DMS79 (cell line): ENCODE results near the gene CASR.

ENCODE experiments used
- DNase-seq: peaks from one replicate; lab custom pipeline; 2025; lab: John Stamatoyannopoulos, UW

The CASR gene

DNA sequence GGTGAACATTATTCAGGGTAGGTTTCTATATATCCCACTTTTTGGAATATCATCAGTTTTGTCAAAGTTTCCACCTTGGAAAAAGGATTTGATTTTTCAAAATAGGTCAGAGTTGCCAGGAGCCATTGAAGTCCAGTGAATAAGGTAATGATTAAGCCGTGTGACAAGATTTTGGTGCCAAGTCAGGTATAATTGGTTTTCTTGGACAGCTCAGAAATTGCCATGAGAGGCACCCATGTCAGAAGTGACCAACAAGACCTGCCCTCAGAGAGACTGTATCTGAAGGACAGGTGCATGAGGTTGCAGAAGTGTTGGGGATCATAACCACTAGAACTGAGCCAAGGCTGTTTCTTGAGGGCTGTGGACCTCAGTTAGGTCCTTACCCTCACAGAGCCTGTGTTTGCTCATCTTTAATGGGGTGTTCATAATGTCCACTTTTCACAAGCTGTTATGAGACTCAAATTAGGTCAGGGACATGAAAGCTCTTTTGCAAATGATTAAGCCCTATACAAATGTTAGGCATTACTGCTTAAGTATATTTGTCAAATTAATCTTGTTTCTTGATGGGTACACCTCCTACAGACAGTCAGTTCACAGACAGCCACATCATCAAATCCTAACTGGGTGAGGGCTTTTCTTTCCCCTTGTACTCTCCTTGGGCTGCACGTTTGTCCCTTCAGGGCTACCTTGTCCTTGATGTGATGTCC lies 32.3 kb downstream of the CASR start:
- DNase-seq: peak; percentile 89

DNA sequence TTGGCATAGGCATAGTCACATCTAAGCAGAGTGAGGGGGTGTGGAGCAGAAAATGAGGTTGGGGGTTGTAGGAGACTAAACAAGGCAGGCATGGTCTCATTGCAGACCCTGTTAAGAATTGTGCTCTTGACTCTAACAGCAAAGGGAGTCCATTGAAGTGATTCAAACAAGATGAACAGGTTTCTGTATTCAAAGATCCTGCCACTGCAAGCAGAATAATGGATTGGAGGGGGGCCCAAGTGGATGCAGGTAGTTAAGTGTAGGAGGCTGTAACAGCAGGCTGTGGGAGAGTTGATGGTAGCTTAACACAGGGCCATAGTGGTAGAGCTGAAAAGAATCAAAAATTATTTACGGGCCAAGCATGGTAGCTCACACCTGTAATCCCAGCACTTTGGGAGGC lies 34.4 kb downstream of the CASR start:
- peak; percentile 81 for DNase-seq

DNA sequence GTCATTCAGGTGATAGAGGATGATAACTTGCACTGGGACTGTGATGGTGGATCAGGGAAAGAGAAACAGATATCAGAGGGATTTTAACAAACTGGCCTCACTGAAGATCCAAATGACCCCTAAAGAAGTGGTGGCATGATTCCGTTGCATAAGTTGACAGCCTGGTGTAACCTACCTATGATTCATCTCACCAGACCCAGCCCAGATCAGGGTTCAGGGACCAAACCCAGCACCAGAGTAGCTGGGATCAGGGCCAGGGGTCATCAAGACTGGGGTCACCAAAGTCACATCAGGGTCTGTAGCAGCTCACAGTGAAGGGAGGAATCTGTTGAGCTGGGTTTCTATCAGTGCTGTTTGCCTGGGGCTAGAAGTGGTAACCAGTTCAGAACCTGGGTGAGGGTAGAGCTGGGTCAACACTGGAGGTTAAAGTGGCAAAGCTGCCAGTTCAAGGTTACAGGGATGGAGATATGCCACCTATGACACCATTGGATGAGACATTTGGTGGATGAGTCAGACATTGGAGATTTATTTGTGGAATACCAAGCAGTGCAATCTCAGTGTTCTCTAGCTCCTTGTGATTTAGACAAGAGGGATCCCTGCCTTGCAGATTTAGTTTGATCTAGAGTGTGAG lies 35.9 kb downstream of the CASR start:
- no peak for DNase-seq

DNA sequence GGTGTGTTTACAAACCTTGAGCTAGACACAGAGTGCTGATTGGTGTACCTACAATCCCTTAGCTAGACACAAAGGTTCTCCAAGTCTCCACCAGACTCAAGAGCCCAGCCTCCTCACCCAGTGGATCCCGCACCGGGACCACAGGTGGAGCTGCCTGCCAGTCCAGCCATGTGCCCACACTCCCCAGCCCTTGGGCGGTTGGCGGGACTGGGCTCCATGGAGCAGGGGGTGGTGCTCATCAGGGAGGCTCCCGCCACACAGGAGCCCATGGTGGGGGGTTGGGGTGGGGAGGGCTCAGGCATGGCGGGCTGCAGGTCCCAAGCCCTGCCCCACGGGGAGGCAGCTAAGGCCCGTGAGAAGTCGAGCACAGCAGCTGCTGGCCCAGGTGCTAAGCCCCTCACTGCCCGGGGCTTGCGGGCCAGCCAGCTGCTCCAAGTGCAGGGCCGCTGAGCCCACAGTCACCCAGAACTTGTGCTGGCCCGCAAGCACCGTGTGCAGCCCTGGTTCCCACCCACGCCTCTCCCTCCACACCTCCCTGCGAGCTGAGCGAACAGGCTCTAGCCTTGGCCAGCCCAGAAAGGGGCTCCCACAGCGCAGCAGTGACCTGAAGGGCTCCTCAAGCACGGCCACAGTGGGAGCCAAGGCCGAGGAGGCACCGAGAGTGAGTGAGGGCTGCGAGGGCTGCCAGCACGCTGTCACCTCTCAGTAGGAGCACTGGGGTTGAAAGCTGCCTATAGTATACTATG lies 43.7 kb downstream of the CASR start:
- no peak for DNase-seq

DNA sequence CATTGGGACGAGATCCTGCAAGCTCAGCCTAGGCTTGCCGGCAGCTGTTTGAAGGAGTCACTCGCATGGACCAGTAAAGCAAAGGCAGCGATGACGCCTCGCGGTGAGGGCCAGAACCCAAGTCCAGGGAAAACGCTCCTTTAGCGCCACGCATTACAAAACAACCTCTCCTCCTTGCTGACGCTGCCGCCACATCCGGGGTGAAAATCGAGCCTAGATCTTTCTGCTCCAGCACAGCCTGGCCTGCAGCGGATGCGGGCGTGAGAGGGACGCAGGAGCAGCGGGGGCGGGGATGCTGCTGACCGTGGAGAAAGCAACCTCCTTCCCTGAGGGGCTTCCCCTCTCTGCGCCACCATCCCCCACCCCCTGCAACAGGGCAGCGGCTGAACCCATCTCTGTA lies 46.7 kb downstream of the CASR start:
- DNase-seq: no peak

DNA sequence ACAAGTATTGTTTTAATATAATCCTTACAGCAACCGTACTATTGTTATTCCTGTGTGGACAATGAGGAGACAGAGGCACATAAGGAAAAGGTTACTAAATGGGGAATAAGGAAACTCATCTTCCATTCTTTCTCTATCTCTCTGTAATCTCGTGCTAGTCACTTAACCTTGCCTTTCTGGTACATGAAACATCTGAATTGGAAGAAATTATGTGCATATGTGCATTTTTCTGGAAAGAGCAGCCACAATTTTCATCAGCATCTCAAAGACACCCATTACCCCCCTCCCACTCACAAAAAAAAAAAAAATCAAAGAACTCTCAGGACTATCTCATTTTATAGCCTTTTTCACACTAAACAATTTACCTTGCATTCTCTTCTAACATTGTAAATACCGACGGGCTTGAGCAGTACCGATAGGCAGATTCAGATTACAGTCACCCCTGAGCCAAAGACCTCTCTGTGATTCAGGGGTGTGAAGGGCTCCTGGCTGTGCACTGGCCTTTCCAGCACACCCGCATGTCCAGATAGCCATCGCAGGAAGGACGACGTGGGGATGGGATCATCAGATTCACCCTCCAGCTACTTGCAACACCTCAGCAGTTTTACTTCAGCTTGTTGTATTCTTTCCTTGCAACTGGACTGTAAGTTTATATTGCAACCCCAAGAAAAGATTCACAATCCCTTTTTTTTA lies 48.1 kb downstream of the CASR start:
- no peak for DNase-seq

DNA sequence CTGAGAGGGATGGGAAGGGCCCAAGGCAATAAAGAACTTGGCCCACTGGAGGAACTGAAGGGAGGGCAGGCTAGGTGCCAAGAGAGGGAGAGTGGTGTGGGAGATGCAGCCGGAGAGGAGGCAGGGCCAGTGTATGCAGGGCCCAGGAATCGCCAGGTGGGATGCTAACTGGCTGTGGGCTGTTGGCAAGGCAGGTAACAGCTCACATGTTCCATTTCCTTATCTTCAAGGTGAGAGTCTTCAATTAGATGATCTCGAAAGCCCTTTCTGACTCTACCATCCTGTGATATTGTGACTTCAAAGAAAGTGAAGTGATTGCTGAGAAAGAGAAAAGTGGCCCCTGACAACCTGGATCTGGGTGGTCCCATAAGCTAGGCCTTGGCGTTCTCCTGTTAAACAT lies 49.0 kb downstream of the CASR start:
- DNase-seq: no peak

DNA sequence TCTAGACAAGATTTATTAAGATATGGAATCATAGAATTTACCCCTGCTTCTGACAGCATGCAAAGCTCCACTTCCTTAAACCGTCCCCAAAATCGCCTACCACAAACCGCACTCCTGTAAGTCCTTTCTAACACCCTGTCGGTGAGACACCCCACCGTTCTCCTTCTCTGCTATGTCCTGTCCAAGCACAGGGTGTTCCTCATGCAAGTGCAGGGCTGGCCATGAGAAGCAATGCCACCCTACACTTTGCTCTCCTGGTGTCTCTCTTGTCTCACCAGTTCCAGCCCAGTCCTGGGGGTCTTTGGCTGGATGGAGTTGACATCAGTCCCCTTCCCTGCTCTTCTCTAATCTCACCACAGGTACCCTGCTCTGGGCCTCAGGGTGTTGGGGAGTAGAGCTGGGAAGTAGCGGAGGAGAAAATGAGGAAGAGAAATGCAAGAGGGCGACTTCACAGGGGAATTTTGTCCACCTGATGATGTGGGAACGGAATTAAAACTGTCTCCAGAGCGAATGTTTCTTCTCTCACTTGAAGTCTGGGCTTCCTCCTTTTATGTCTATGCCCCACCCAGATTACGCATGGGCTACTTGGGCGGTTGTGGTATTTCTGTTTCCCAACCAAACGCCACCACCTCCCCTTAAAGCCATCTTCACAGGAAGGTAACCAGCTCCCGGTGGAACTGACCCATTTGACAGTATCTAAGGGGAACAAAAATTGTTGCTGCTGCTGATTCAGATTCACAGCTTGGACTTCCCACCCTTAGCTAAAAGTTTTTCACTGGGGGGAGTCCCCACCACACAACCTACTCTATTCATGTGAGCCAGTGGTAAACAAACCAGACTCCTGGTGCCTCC lies 49.9 kb downstream of the CASR start:
- no peak for DNase-seq

DNA sequence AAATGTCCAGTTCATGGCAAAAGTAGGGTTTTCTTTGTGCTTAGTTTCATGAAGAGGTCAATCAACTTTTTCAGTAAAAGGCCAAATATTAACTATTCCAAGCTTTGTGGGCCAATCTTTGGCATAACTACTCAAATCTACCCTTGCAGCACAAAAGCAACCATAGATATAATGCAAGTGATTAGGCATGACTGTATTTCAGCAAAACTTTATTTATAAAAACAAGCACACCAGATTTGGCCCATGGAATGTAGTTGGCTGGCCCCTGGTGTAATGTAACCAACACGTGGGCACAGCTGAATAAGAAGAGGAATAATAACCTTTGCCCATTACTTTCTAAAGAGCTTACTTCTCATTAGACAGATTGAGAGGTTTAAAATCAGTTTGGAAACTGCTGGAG lies 50.6 kb downstream of the CASR start:
- DNase-seq: no peak

DNA sequence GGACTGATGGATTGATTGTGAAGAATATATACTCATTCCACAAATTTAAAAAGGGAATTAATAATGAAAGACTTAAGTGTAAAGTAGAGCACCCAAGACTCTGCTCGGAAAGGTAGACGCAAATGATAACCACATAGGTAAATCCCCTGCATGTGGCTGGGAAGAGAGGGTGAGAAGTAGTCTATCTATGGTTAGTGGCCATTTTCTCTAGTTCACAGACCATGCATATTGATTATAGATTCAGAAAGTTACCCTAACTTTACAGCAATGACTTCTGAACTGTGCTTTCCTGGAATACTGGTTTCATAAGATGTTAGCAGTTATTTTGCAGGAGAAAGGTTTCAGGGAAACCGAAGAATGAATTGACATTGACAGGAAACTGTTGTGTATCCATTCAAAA lies 51.7 kb downstream of the CASR start:
- DNase-seq: no peak

DNA sequence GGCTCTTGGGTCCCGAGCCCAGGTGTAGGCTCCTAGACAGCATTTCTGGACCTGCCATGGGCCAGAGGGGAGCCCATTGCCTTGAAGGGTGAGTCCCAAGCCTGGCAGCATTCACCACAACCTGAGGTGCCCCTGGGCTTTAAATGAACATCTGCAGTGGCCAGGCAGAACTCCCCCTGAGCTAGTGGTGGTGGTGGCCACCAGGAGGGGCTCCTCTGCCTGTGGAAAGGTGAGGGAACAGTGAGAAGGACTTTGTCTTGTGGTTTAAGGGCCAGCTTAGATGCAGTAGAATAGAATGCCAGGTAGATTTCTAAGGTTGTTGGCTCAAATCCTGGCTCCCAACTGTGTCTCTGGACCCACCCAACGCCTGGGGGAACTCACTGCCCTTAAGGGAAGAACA lies 55.6 kb downstream of the CASR start:
- DNase-seq: no peak

DNA sequence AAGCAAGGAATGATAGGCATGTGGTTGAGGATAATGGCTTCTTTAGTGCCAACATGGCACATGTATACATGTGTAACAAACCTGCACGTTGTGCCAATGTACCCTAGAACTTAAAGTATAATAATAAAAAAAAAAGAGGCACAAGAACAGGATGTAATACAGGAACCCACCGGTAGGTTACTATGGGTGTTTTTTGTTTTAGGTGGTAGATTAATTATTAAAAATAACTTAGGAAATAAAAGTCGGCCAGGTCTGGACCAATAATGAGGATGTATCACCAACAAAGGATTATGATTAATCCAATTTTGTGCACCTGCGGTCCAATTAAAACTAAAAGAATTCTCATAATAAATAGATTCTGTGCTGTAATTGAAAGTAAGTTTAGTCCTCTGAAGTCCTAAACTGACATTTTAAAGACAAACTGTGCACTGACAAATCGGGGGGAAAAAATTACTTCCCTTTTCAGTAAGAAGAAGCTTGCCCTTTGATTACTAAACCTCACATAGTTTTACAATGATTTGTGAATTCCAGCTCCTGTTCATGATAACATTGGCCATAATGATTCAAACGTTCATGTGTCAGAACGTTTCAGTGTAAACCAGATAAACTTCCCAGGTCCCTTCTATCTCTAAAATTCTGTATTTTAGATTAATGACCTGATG lies 62.2 kb downstream of the CASR start:
- DNase-seq: no peak

DNA sequence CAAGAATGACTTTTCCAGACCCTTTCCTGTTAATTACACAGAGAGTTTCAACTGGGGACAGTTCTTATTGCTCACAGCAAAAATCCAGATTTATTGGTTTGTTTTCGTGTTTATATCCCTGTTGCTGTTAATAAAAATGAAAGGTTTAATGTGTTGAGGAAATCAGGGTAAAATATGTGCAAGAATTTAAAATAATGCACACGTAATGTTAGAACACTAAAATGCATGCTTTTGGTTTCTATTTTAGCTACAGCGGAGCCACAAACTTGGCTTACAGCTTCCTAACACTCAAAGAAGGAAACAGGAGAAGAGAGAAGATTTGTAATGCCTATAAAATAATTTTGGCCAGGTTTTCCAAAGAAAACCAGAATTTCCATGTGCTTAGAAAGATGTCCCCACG lies 62.7 kb downstream of the CASR start:
- DNase-seq: no peak

DNA sequence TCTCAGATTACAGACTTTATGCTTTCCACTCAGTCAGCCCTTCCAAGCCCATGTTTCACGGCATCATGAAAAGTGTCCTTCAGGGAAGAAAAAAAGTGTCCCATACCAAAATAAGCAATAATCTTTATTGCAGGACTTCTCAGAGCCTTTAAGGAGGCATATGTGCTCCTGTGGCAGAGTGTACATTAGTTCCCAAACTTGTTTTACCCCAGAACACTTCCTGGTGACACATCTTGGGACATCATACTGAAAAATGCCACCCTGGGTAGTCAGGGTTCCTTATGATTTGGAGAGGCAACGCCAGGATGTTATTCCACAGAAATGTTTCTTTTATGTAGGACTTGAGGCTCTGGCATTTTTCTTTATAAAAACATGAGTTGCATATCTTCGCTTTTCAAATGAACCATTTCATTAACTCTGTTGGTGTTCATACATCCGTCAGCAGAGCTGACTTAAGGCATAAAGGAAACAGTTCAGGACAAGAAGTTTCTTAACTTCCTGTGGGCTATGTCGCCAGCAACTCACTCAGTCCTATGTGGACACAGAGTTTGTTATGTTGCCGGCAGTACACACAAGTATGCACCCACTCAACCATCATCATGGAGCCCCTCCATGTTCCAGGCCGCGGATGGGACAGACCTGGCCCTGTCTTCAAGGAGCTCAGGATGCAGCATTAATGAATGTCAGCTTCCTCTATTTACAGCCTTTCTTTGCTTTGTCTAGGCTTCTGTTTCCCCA lies 63.8 kb downstream of the CASR start:
- DNase-seq: no peak

DNA sequence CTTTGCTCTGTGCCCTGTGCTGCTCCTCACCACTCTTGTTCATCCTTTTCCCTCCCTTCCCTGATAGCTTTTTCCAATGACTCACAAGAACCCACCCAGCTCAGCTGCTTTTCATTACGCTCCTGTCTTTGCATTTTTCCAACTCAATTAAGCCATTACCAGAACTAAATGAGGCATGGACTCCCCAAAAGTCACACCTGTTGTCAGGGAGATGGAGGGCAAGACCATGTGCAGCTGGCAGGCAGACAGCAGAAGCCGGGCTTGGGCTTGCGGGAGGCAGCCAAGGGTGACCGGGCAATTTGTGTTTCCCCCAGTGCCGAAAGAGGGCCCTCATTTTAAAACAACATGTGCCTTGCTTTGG lies 64.3 kb downstream of the CASR start:
- DNase-seq: peak; percentile 97

DNA sequence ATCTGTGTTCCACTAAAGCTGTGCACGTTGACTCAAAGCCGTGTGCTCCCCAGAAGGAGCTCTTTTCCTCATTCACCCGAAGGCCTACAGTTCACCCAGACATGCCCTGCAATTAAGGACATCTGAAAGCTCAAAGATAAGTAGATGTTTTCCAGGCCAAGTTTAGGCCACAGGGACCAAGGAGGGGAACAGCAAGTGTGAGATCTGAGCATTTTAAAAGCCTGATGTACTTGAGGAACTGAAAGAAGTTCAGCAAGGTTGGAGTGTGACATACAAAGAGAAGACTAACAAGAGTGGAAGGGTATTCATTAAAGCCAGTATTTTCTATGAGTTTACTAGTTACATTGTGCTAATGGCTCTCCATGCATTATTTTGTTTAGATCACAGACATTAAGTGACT lies 68.0 kb downstream of the CASR start:
- DNase-seq: no peak

DNA sequence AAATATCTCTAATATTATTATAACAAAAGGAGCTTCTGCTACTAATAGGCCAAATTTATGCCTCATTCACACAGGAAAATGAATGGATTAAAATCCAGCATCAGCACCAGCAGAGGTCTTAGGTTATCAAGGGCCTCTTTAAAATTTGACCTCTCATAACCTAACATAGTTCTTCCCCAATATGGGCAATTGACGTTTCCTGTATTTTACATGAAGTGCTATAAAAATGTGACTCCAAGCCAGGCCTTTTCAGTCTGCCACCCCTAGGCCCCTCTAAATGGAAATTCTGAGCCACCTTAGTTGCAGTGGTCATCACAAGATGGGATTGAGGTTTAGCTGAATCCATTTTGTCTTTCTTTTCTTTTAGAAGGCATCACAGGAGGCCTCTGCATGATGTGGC lies 70.1 kb downstream of the CASR start:
- no peak for DNase-seq

DNA sequence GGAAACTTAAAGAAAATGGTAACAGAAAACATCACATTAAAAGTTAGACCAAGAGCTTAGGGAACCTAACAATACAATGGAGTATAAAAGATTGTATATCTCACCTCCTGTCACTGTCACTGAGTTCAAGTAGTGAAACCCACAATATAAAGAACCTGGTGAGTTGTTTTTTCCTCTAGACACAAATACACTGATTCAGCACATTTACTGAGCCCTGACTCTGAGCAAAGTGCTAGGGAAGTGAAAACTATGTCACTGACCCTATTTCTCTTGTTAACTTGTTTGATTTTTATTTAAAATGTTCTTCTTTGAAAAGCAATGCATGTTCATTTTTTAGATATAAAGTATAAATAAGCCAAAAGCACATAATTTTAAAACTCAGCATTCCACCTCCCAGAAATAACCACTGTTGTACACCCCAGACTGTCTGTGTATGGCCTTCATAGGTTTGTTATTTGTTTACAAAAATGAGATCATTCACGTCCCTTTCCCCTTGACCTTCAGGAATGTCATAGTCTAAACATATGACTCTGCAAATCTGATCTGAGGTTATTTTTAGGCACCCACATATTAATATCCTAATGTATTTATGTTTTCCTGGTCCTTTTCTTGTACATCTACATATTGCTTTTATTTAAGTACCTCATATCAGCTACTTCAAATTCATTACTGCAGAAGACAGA lies 72.4 kb downstream of the CASR start:
- DNase-seq: no peak

DNA sequence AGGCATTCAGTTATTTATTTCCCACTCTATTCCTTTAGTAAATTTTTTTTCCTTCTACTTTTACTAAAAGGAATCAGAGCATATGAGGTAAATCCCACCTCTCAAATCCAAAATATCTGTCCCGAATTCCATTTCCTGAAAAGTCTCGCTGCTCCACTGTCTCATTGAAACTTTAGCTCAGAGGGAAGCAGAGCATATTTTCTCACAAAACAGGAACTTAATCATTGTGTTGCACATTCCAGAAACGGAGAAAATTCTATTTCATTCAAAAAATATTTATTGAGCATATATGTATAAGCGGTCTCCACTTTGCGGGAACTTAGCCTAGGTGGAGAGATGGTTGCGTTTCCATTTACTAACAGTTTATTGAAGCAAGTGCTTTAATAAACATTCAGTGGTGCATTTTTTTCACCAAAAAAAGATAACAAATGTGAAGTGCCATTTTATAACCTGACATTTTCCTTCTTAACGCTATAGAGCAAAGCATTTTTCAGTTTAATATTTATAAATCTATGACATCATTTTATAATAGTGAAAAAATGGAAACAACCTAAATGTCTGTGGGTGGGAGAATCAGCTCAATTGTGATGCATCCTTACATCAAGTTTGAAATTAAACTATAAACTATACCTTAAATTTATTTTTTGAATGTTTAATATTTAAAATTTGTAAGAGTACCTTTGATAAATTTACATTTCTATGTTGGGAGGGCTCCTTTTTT lies 74.3 kb downstream of the CASR start:
- no peak for DNase-seq
